ENCODE measurements around the gene GPR4.

DNA sequence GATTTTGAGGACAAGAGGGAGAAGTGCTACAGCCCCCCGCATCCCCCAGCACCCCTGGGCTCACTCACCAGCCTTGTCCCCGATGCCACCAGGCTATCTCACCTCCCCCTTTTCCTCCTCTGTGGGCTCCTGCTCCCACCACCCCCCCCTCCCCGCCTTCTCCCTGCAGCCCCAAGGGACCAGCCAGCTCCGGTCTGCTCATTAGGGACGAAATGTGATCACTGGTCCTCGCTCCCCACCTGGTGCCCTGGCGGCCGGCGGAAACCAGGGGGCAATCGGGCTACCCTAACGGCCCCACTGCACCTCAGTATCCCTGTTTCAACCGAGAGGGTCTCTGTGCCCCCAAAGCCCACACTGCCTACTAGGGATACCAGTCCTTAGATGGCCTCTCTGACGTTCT is 2.7 kb downstream of the GPR4 start:
- TF ChIP-seq, protein P1, sequence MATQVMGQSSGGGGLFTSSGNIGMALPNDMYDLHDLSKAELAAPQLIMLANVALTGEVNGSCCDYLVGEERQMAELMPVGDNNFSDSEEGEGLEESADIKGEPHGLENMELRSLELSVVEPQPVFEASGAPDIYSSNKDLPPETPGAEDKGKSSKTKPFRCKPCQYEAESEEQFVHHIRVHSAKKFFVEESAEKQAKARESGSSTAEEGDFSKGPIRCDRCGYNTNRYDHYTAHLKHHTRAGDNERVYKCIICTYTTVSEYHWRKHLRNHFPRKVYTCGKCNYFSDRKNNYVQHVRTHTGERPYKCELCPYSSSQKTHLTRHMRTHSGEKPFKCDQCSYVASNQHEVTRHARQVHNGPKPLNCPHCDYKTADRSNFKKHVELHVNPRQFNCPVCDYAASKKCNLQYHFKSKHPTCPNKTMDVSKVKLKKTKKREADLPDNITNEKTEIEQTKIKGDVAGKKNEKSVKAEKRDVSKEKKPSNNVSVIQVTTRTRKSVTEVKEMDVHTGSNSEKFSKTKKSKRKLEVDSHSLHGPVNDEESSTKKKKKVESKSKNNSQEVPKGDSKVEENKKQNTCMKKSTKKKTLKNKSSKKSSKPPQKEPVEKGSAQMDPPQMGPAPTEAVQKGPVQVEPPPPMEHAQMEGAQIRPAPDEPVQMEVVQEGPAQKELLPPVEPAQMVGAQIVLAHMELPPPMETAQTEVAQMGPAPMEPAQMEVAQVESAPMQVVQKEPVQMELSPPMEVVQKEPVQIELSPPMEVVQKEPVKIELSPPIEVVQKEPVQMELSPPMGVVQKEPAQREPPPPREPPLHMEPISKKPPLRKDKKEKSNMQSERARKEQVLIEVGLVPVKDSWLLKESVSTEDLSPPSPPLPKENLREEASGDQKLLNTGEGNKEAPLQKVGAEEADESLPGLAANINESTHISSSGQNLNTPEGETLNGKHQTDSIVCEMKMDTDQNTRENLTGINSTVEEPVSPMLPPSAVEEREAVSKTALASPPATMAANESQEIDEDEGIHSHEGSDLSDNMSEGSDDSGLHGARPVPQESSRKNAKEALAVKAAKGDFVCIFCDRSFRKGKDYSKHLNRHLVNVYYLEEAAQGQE (IDR thresholded peaks at IDR 0.05; ENCODE audit: insufficient read depth in 1 of 2, low read depth in 2 of 2, low read length in 2 of 2) = no peak
- no peak for TF ChIP-seq POLR2AphosphoS5 (IDR thresholded peaks at IDR 0.05; ENCODE audit: low read depth, low read length)
- TF ChIP-seq TAF1 (IDR thresholded peaks at IDR 0.05; ENCODE audit: borderline replicate concordance, insufficient read depth, low read length) = no peak
- TF ChIP-seq FOXP2 (optimal IDR thresholded peaks at IDR 0.05; ENCODE audit: borderline replicate concordance, extremely low read depth, extremely low read length, insufficient read depth) = no peak
